ENCODE data around the gene MACROD2.

Gene MACROD2

GRCh38 chr20:15603978-15604805 lies 1608.9 kb downstream of the MACROD2 start:
- FAIRE-seq (no peak), DNase-seq (ENCODE audit: insufficient read length, low spot score) (no peak)
- no peak for TF ChIP-seq CTCF (IDR thresholded peaks at IDR 0.05; ENCODE audit: insufficient read depth, missing control alignments)

GRCh38 chr20:15609921-15610320 lies 1614.6 kb downstream of the MACROD2 start:
- DNase-seq (ENCODE audit: insufficient read length, low spot score) (no peak), FAIRE-seq (no peak)
- no peak for TF ChIP-seq CTCF (IDR thresholded peaks at IDR 0.05; ENCODE audit: insufficient read depth, missing control alignments)

- no peak for TF ChIP-seq CTCF (IDR thresholded peaks at IDR 0.05; ENCODE audit: insufficient read depth, missing control alignments)
- no peak for DNase-seq (ENCODE audit: insufficient read length, low spot score)
- FAIRE-seq: no peak
Observed at GRCh38 chr20:15610787-15611186, 1615.5 kb downstream of the MACROD2 start.

GRCh38 chr20:15611541-15611940 lies 1616.2 kb downstream of the MACROD2 start:
- TF ChIP-seq CTCF (IDR thresholded peaks at IDR 0.05; ENCODE audit: insufficient read depth, missing control alignments): no peak
- FAIRE-seq: no peak

GRCh38 chr20:15612198-15612597 lies 1616.9 kb downstream of the MACROD2 start:
- no peak for DNase-seq (ENCODE audit: insufficient read length, low spot score)
- TF ChIP-seq CTCF (IDR thresholded peaks at IDR 0.05; ENCODE audit: insufficient read depth, missing control alignments): no peak
- FAIRE-seq: no peak

More at GRCh38 chr20:15611541-15611940, 1616.2 kb downstream of the MACROD2 start:
- no peak for DNase-seq (ENCODE audit: insufficient read length, low spot score)

- FAIRE-seq: no peak
- no peak for TF ChIP-seq CTCF (IDR thresholded peaks at IDR 0.05; ENCODE audit: insufficient read depth, missing control alignments)
- no peak for DNase-seq (ENCODE audit: insufficient read length, low spot score)
Observed at GRCh38 chr20:15612769-15613168, 1617.5 kb downstream of the MACROD2 start.

GRCh38 chr20:15613530-15613929 lies 1618.2 kb downstream of the MACROD2 start:
- FAIRE-seq: no peak
- TF ChIP-seq CTCF (IDR thresholded peaks at IDR 0.05; ENCODE audit: insufficient read depth, missing control alignments): no peak
- no peak for DNase-seq (ENCODE audit: insufficient read length, low spot score)

Data from D721Med (cell line).